H1 (cell line): ENCODE results near the gene GRAMD1B. TPM values are rescaled to one million over a fixed set of nuclear protein-coding genes. Genes with fewer than 3 reads are reported as not detected.

Experiments used
- CTCF ChIA-PET: fragments of 300-600 bp; sonication (Branson Sonifier 250); formaldehyde crosslinking; loops from one replicate; lab custom pipeline; 2021; ENCODE audit not compliant: partially characterized antibody; lab: Charles Lee
- POLR2A ChIA-PET: fragments of 300-600 bp; sonication (Branson Sonifier 250); formaldehyde crosslinking; loops from one replicate; lab custom pipeline; 2021; ENCODE audit warnings: inconsistent platforms; ENCODE audit not compliant: partially characterized antibody; lab: Charles Lee
- DNase-seq, 2 experiments: peaks; one replicate each; pipeline versions ENCODE4 v3.0.0 to v3.0.0-alpha.2; 2010 to 2022; ENCODE audit warnings: low spot score in 2 of 2, low read depth in 1 of 2, mixed read lengths in 1 of 2
- FAIRE-seq: peaks from 2 replicates; lab custom pipeline; 2011; peaks lifted over from hg19 to GRCh38; lab: Jason Lieb, UNC
- H2AFZ ChIP-seq: 2 replicates; pipeline ENCODE4 v1.8.1; 2012; ENCODE audit warnings: low read length, inconsistent platforms
- H2AK5ac ChIP-seq: 2 replicates; pipeline ENCODE4 v1.6.1; 2013; ENCODE audit warnings: low read depth, low read length
- H2BK120ac ChIP-seq: replicated peaks from 2 replicates; pipeline ENCODE3; 2013; ENCODE audit warnings: low read depth, low read length, inconsistent platforms
- H2BK12ac ChIP-seq: 2 replicates; pipeline ENCODE4 v1.6.1; 2013; ENCODE audit warnings: low read depth, low read length
- H2BK15ac ChIP-seq: 2 replicates; pipeline ENCODE4 v1.6.1; 2013; ENCODE audit warnings: low read length
- H2BK20ac ChIP-seq: 2 replicates; pipeline ENCODE4 v1.6.1; 2013; ENCODE audit warnings: low read length
- H2BK5ac ChIP-seq: 2 replicates; pipeline ENCODE4 v1.6.1; 2013; ENCODE audit warnings: low read depth, low read length
- H3K14ac ChIP-seq: 2 replicates; pipeline ENCODE4 v1.6.1; 2013; ENCODE audit warnings: inconsistent platforms; ENCODE audit not compliant: insufficient read length
- H3K18ac ChIP-seq: 2 replicates; pipeline ENCODE4 v1.6.1; 2013; ENCODE audit warnings: low read length; ENCODE audit errors: extremely low read depth
- H3K23ac ChIP-seq: 2 replicates; pipeline ENCODE4 v1.6.1; 2013; ENCODE audit warnings: inconsistent platforms; ENCODE audit not compliant: insufficient read length
- H3K23me2 ChIP-seq: 2 replicates; pipeline ENCODE4 v1.6.1; 2013; ENCODE audit warnings: low read depth, low read length
- H3K27ac ChIP-seq: 2 replicates; pipeline ENCODE4 v1.6.1; 2011; ENCODE audit warnings: low read depth, low read length, inconsistent platforms
- H3K27me3 ChIP-seq, 4 experiments: replicated peaks in 1 of 4; 1 replicate in 1 of 4; 2 replicates in 3 of 4; pipeline versions ENCODE4 v1.6.1 to v1.8.1; 2011 to 2013; ENCODE audit warnings: low read length in 3 of 4, mild to moderate bottlenecking in 3 of 4, inconsistent platforms in 2 of 4, mixed read lengths in 2 of 4, moderate library complexity in 1 of 4; ENCODE audit not compliant: control insufficient read depth in 3 of 4, insufficient read depth in 3 of 4; ENCODE audit errors: extremely low read depth in 1 of 4
- H3K36me3 ChIP-seq, 4 experiments: 2 replicates each; pipeline versions ENCODE4 v1.6.1 to v1.8.1; 2011 to 2013; ENCODE audit warnings: mild to moderate bottlenecking in 4 of 4, low read length in 3 of 4, moderate library complexity in 2 of 4, control low read depth in 1 of 4, inconsistent platforms in 1 of 4; ENCODE audit not compliant: insufficient read depth in 4 of 4, control insufficient read depth in 2 of 4
- H3K4ac ChIP-seq: replicated peaks from 2 replicates; pipeline ENCODE3; 2013; ENCODE audit warnings: low read length, low read depth, mixed read lengths, inconsistent platforms; ENCODE audit not compliant: insufficient read length
- H3K4me1 ChIP-seq, 4 experiments: replicated peaks in 1 of 4; 1 replicate in 1 of 4; 2 replicates in 3 of 4; pipeline versions ENCODE4 v1.6.1 to v1.8.1; 2011 to 2013; ENCODE audit warnings: low read length in 3 of 4, inconsistent platforms in 2 of 4, mixed read lengths in 1 of 4; ENCODE audit not compliant: insufficient read depth in 4 of 4, control insufficient read depth in 3 of 4
- H3K4me2 ChIP-seq, 2 experiments: 2 replicates each; pipeline versions ENCODE4 v1.6.1 to v1.8.1; 2011 to 2013; ENCODE audit warnings: low read depth in 2 of 2, low read length in 2 of 2, control low read depth in 1 of 2, inconsistent platforms in 1 of 2, mild to moderate bottlenecking in 1 of 2; ENCODE audit not compliant: insufficient read depth in 1 of 2
- H3K4me3 ChIP-seq, 4 experiments: fragments of 200-600, 300-600 bp in 1 of 4; sonication (generic), shearing (Covaris generic), sonication (Bioruptor Twin) in 1 of 4; 2 replicates each; pipeline versions ENCODE4 v1.5.1 to v1.8.1; 2011 to 2016; ENCODE audit warnings: low read length in 4 of 4, low read depth in 3 of 4, control low read depth in 2 of 4, inconsistent platforms in 2 of 4, mild to moderate bottlenecking in 2 of 4, mixed read lengths in 1 of 4, moderate library complexity in 1 of 4; ENCODE audit not compliant: insufficient read depth in 2 of 4; ENCODE audit errors: extremely low read depth in 1 of 4
- H3K56ac ChIP-seq: replicated peaks from 2 replicates; pipeline ENCODE3; 2013; ENCODE audit warnings: low read depth, mild to moderate bottlenecking, mixed read lengths, low read length, inconsistent platforms; ENCODE audit not compliant: insufficient read length
- H3K79me1 ChIP-seq: 2 replicates; pipeline ENCODE4 v1.6.1; 2013; ENCODE audit warnings: low read depth, low read length, control low read depth
- H3K79me2 ChIP-seq, 2 experiments: 2 replicates each; pipeline versions ENCODE4 v1.6.1 to v1.8.1; 2012 to 2013; ENCODE audit warnings: low read length in 2 of 2, mild to moderate bottlenecking in 2 of 2, inconsistent platforms in 1 of 2; ENCODE audit not compliant: insufficient read depth in 2 of 2, control insufficient read depth in 1 of 2
- H3K9ac ChIP-seq, 4 experiments: replicated peaks in 1 of 4; 1 replicate in 1 of 4; 2 replicates in 3 of 4; pipeline versions ENCODE4 v1.6.1 to v1.8.1; 2011 to 2013; ENCODE audit warnings: low read depth in 3 of 4, low read length in 3 of 4, control low read depth in 2 of 4, mild to moderate bottlenecking in 2 of 4, moderate library complexity in 2 of 4, inconsistent platforms in 1 of 4; ENCODE audit errors: extremely low read depth in 1 of 4
- H3K9me3 ChIP-seq, 2 experiments: 2 replicates each; pipeline versions ENCODE4 v1.6.1 to v1.8.1; 2012 to 2013; ENCODE audit warnings: mild to moderate bottlenecking in 2 of 2, moderate library complexity in 2 of 2, control low read depth in 1 of 2, inconsistent platforms in 1 of 2, low read depth in 1 of 2, low read length in 1 of 2, mixed read lengths in 1 of 2; ENCODE audit not compliant: insufficient read depth in 2 of 2
- H4K20me1 ChIP-seq, 2 experiments: replicated peaks in 1 of 2; 2 replicates each; pipeline versions ENCODE3 to v1.8.1; 2011 to 2013; ENCODE audit warnings: inconsistent platforms in 2 of 2, low read length in 2 of 2, mild to moderate bottlenecking in 1 of 2; ENCODE audit not compliant: insufficient read depth in 2 of 2, control insufficient read depth in 1 of 2
- H4K5ac ChIP-seq: 2 replicates; pipeline ENCODE4 v1.6.1; 2013; ENCODE audit warnings: low read length, low read depth, mixed read lengths, inconsistent platforms; ENCODE audit not compliant: insufficient read length
- H4K8ac ChIP-seq: 2 replicates; pipeline ENCODE4 v1.8.0; 2013; ENCODE audit warnings: mild to moderate bottlenecking, moderate library complexity, low read length, inconsistent platforms; ENCODE audit not compliant: insufficient read depth; ENCODE audit errors: extremely low read depth
- H4K91ac ChIP-seq: replicated peaks from 2 replicates; pipeline ENCODE3; 2013; ENCODE audit warnings: low read length, mixed read lengths, inconsistent platforms; ENCODE audit not compliant: insufficient read length
- ATF3 ChIP-seq: IDR thresholded peaks from 2 replicates; pipeline ENCODE4 v1.6.1; 2011; ENCODE audit warnings: low read depth, mild to moderate bottlenecking, low read length; ENCODE audit not compliant: insufficient read depth
- BRCA1 ChIP-seq: IDR thresholded peaks from 2 replicates; pipeline ENCODE4 v1.6.1; 2012; ENCODE audit warnings: low read depth, low read length, improper control_type of control experiment
- CHD2 ChIP-seq: IDR thresholded peaks from 2 replicates; pipeline ENCODE4 v1.6.1; 2012; ENCODE audit warnings: low read length, improper control_type of control experiment
- CREB1 ChIP-seq: IDR thresholded peaks from 2 replicates; pipeline ENCODE4 v1.6.1; 2012; ENCODE audit warnings: inconsistent platforms
- CTCF ChIP-seq, 3 experiments: IDR thresholded peaks; 1 replicate in 2 of 3; 2 replicates in 1 of 3; pipeline versions ENCODE4 v1.5.1 to v1.6.1; 2011; ENCODE audit warnings: low read length in 3 of 3, mild to moderate bottlenecking in 3 of 3, inconsistent platforms in 2 of 3, low read depth in 1 of 3, moderate library complexity in 1 of 3; ENCODE audit not compliant: insufficient read depth in 1 of 3; ENCODE audit errors: control extremely low read depth in 1 of 3
- HDAC2 ChIP-seq, 2 experiments: fragments of 300-600 bp in 1 of 2; sonication (generic) in 1 of 2; IDR thresholded peaks; 2 replicates each; pipeline ENCODE4 v1.6.1; 2011 to 2012; ENCODE audit warnings: low read depth in 2 of 2, low read length in 2 of 2, mild to moderate bottlenecking in 2 of 2, moderate library complexity in 2 of 2, borderline replicate concordance in 1 of 2, inconsistent platforms in 1 of 2
- HDAC6 ChIP-seq: IDR thresholded peaks from one replicate; pipeline ENCODE4 v1.7.1; 2012; ENCODE audit warnings: low read depth, mild to moderate bottlenecking, inconsistent platforms, low read length, moderate library complexity
- JUN ChIP-seq: IDR thresholded peaks from 2 replicates; pipeline ENCODE4 v1.6.1; 2011; ENCODE audit warnings: low read depth, mild to moderate bottlenecking, improper control_type of control experiment, low read length
- NRF1 ChIP-seq: IDR thresholded peaks from 2 replicates; pipeline ENCODE4 v1.6.1; 2011; ENCODE audit warnings: mild to moderate bottlenecking, low read depth, low read length, improper control_type of control experiment
- POLR2AphosphoS5 ChIP-seq: IDR thresholded peaks from 2 replicates; pipeline ENCODE4 v1.6.1; 2011; ENCODE audit warnings: low read depth, low read length
- SP2 ChIP-seq: IDR thresholded peaks from 2 replicates; pipeline ENCODE4 v1.6.1; 2012; ENCODE audit warnings: mild to moderate bottlenecking, low read length, inconsistent platforms
- WGBS, 2 experiments: shearing (Covaris generic) in 1 of 2; methylation state at CpG; one replicate each; pipeline versions ENCODE4 v1.1.6 to v1.1.7; 2013 to 2015; ENCODE audit warnings: low lambda C conversion rate in 2 of 2, mixed read lengths in 2 of 2, inconsistent platforms in 1 of 2, low coverage in 1 of 2, missing lambda C conversion rate in 1 of 2; ENCODE audit not compliant: insufficient replicate concordance in 2 of 2, insufficient coverage in 1 of 2, insufficient read length in 1 of 2; ENCODE audit errors: extremely low coverage in 1 of 2, missing lambda C conversion rate in 1 of 2; 5-methylcytosine and 5-hydroxymethylcytosine counted together
- polyA plus RNA-seq, 7 experiments: library from polyadenylated mRNA; depleted of rRNA in 3 of 7; stranded (reverse) in 5 of 7; unstranded in 2 of 7; fragments of >200 nt in 5 of 7; fragments of 200-250 nt in 2 of 7; gene quantifications; 1 replicate in 5 of 7; 2 replicates in 1 of 7; 4 replicates in 1 of 7; pipeline versions ENCODE4 v1.2.1 to v1.2.3, GENCODE V29; 2011 to 2013; ENCODE audit warnings: missing spikeins in 2 of 7, mixed read lengths in 2 of 7
- total RNA-seq: library from RNA; stranded (reverse); fragmentation: NEBNext Ultra II Directional; extraction: Animal tissue kit (Norgen Biotek cat#: 25700); gene quantifications from 2 replicates; pipeline ENCODE4 v1.2.1, GENCODE V29; 2021

Gene GRAMD1B
- total and polyA plus RNA-seq, 2 of the 8 experiments (the other 6 are each of a cell fraction or from before 2014, with no cell fraction given): 10.1 to 21.2 TPM

- H3K14ac ChIP-seq: no peak overlapping the region
- H3K9me3 ChIP-seq: no peaks in the 10 kb centered on the region
- H4K91ac ChIP-seq: no peak overlapping the region
- ChIA-PET POLR2A (no interaction called here), CTCF (interaction anchor here (0.5 to 4.4 kb wide), 12 partner anchors 10 to 154 kb away, joined by 3 to 14 read pairs (median 6); no protein-coding TSS in a partner anchor)
- H3K36me3 ChIP-seq: no peaks in the 10 kb centered on the region; a peak in 1 of 8 replicates
- H3K56ac ChIP-seq: no peak overlapping the region
- H3K4me1 ChIP-seq: peaks cover 7 to 21% (median 16%) of the 10 kb centered on the region in 4 experiments
- H2BK20ac ChIP-seq: no peak overlapping the region
- no peak overlapping the region for H2BK5ac ChIP-seq
- H3K18ac ChIP-seq: 0 out of 2 replicates have a peak overlapping the region, but pooled peaks have one; percentile 5
- H4K8ac ChIP-seq: no peak overlapping the region; the same call in 1 of the 2 replicates
- H3K4me2 ChIP-seq: no peak overlapping the region
- H3K27me3 ChIP-seq: no peaks in the 10 kb centered on the region
- H2AFZ ChIP-seq: no peak overlapping the region
- H3K23ac ChIP-seq: no peak overlapping the region
- no peak for FAIRE-seq
- H3K9ac ChIP-seq: no peak overlapping the region
- no peaks in the 10 kb centered on the region for H3K79me2 ChIP-seq
- WGBS, 2 experiments: 88% methylated on average over 3 of the region's 3 CpGs; no CpG with 5 or more reads in 1 of the 2 experiments
- H2BK12ac ChIP-seq: peak overlapping the region; percentile 51; the same call in 1 of the 2 replicates
- H2BK15ac ChIP-seq: no peak overlapping the region
- DNase-seq: no peak
- no peaks in the 10 kb centered on the region for H4K20me1 ChIP-seq
- no peak overlapping the region for H3K4ac ChIP-seq
- H3K79me1 ChIP-seq: no peaks in the 10 kb centered on the region
- no peak overlapping the region for H4K5ac ChIP-seq
- no peaks in the 10 kb centered on the region for H3K23me2 ChIP-seq
- H2AK5ac ChIP-seq: no peak overlapping the region
- no peak overlapping the region for H3K27ac ChIP-seq
- H2BK120ac ChIP-seq: no peak overlapping the region
- H3K4me3 ChIP-seq: no peak overlapping the region
- no peak for TF ChIP-seq HDAC2 (IDR thresholded peaks at IDR 0.05; ENCODE audit: borderline replicate concordance in 1 of 2, low read depth in 2 of 2, low read length in 2 of 2)
- TF ChIP-seq CHD2: no peak
- no peak for TF ChIP-seq POLR2AphosphoS5
- TF ChIP-seq CTCF (IDR thresholded peaks at IDR 0.05; ENCODE audit: control extremely low read depth in 1 of 3, insufficient read depth in 1 of 3, low read depth in 1 of 3, low read length in 3 of 3): no peak
- no peak for TF ChIP-seq BRCA1
- TF ChIP-seq CREB1: no peak
- TF ChIP-seq JUN: no peak
- no peak for TF ChIP-seq ATF3
- no peak for TF ChIP-seq SP2
- TF ChIP-seq HDAC6: no peak
- no peak for TF ChIP-seq NRF1
Measured at GRCh38 chr11:123491241-123491640, 61.2 kb downstream of the GRAMD1B start.
